Natural killer cell (primary cell): ENCODE measurements around the gene MRPS6. TPM values are rescaled to one million over a fixed set of nuclear protein-coding genes. Genes with fewer than 3 reads are reported as not detected.

Experiments used
- ATAC-seq, 3 donors: fragments of 150-1000 bp in 2 of 3; fragments of 200-7000 bp in 1 of 3; cut with Tn5 transposase; 1 replicate in 1 of 3; 2 replicates in 2 of 3; pipeline ENCODE4 v1.10.0; 2021; ENCODE audit warnings: mild to moderate bottlenecking in 2 of 3, moderate library complexity in 2 of 3
- DNase-seq, 2 donors: peaks; one replicate each; pipeline versions ENCODE4 v3.0.0 to v3.0.0-alpha.2; 2013 to 2021; ENCODE audit warnings: mixed read lengths in 1 of 2
- H3K27ac ChIP-seq: one replicate; pipeline ENCODE4 v1.5.1; 2013; ENCODE audit warnings: mild to moderate bottlenecking, low read length
- H3K27me3 ChIP-seq: one replicate; pipeline ENCODE4 v1.6.1; 2013; ENCODE audit warnings: low read length; ENCODE audit not compliant: control insufficient read depth, insufficient read depth
- H3K36me3 ChIP-seq: one replicate; pipeline ENCODE4 v1.6.1; 2013; ENCODE audit warnings: low read length; ENCODE audit not compliant: control insufficient read depth, insufficient read depth
- H3K4me1 ChIP-seq: one replicate; pipeline ENCODE4 v1.6.1; 2013; ENCODE audit warnings: low read length; ENCODE audit not compliant: control insufficient read depth, insufficient read depth
- H3K4me3 ChIP-seq: one replicate; pipeline ENCODE4 v1.5.1; 2013; ENCODE audit warnings: low read length
- H3K9me3 ChIP-seq: one replicate; pipeline ENCODE4 v1.6.1; 2013; ENCODE audit warnings: low read length; ENCODE audit not compliant: control insufficient read depth, insufficient read depth
- H3K27ac Mint-ChIP-seq, 2 donors: one replicate each; pipeline ENCODE4 v1.8.0; 2022; ENCODE audit warnings: mild to moderate bottlenecking in 2 of 2, mixed read lengths in 2 of 2, moderate library complexity in 1 of 2
- H3K27me3 Mint-ChIP-seq, 2 donors: one replicate each; pipeline ENCODE4 v1.8.0; 2022; ENCODE audit warnings: low read depth in 2 of 2, mixed read lengths in 2 of 2
- H3K36me3 Mint-ChIP-seq: one replicate; pipeline ENCODE4 v1.8.0; 2022; ENCODE audit warnings: mixed read lengths
- H3K4me1 Mint-ChIP-seq, 2 donors: one replicate each; pipeline ENCODE4 v1.8.0; 2022; ENCODE audit warnings: mixed read lengths in 2 of 2
- H3K4me3 Mint-ChIP-seq: one replicate; pipeline ENCODE4 v1.8.0; 2022; ENCODE audit warnings: mild to moderate bottlenecking, moderate library complexity, mixed read lengths
- H3K9me3 Mint-ChIP-seq, 2 donors: one replicate each; pipeline ENCODE4 v1.8.0; 2022; ENCODE audit warnings: mixed read lengths in 2 of 2
- WGBS: methylation state at CpG from one replicate; pipeline ENCODE4 v1.1.7; 2013; ENCODE audit warnings: missing lambda C conversion rate; ENCODE audit not compliant: insufficient coverage; 5-methylcytosine and 5-hydroxymethylcytosine counted together
- intact Hi-C: fragments of 100-400 bp; cut with micrococcal nuclease; formaldehyde crosslinking; loops from one replicate; pipeline ENCODE4 v1.14.2; 2022
- total RNA-seq, 4 donors: library from RNA; stranded (reverse); fragments of 120-200 nt in 1 of 4; gene quantifications; one replicate each; pipeline versions ENCODE4 v1.2.3 to v1.2.4, GENCODE V29; 2013 to 2022
- TF ChIP-seq, protein P1 (sequence below): fragments of 200-600 bp; IDR thresholded peaks from one replicate; pipeline ENCODE4 v1.8.0; 2022; ENCODE audit warnings: antibody characterized with exemption

Gene MRPS6
- total RNA-seq, 3 donors from 2014 or later (not counting 1 experiment from before 2014, with no cell fraction given): 42.7 to 54.5 (median 44.3) TPM

DNA sequence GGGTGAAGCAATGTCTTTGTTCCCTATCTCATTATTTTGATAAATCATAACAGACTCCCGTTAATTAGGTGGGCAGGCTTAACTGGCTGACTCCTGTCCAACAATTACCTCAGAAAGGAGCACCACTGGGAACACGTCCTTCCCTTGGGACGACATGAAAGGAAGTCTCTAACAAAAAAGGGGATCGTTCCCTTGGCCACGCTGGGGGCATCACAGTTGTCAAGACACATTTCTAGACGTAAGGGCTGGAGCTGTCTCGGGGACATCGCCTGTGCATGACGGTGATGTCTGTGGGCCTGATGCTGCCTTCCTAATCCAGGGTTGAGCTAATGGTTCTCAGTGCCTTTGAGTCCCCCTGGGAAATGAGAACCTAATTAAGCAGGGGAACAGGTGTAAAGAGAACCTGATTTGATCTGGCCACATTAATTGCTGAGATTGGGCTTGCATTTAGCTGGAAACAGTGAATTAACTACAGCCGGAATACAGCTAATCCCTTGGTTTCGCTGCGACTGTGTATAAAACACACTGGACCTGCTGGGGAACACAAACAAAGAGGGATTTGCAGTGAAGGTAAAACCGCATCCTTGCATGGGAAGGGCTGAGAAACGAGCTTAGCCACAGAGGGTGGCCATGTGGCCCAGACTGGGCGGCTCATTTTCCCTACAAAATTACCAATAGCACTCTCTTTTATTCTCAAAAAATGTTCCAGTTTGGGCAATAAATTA, 111.8 kb downstream of the MRPS6 start:
- no peaks in the 10 kb centered on the region for H3K9me3 ChIP-seq
- DNase-seq (no peak), ATAC-seq (no peak)
- Mint-ChIP-seq H3K4me3 (no peak overlapping the region), H3K4me1 (peaks cover 6% of the 10 kb centered on the region in 2 donors), H3K27ac (no peak overlapping the region), H3K9me3 (no peaks in the 10 kb centered on the region), H3K27me3 (no peaks in the 10 kb centered on the region), H3K36me3 (no peaks in the 10 kb centered on the region)
- H3K27ac ChIP-seq: no peak overlapping the region
- H3K4me3 ChIP-seq: no peak overlapping the region
- TF ChIP-seq, protein P1, sequence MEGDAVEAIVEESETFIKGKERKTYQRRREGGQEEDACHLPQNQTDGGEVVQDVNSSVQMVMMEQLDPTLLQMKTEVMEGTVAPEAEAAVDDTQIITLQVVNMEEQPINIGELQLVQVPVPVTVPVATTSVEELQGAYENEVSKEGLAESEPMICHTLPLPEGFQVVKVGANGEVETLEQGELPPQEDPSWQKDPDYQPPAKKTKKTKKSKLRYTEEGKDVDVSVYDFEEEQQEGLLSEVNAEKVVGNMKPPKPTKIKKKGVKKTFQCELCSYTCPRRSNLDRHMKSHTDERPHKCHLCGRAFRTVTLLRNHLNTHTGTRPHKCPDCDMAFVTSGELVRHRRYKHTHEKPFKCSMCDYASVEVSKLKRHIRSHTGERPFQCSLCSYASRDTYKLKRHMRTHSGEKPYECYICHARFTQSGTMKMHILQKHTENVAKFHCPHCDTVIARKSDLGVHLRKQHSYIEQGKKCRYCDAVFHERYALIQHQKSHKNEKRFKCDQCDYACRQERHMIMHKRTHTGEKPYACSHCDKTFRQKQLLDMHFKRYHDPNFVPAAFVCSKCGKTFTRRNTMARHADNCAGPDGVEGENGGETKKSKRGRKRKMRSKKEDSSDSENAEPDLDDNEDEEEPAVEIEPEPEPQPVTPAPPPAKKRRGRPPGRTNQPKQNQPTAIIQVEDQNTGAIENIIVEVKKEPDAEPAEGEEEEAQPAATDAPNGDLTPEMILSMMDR: no peak
- intact Hi-C loops: no loop called here
- H3K27me3 ChIP-seq: no peaks in the 10 kb centered on the region
- H3K36me3 ChIP-seq: no peaks in the 10 kb centered on the region
- no peaks in the 10 kb centered on the region for H3K4me1 ChIP-seq
- WGBS: 94% methylated on average over 14 of the region's 15 CpGs

DNA sequence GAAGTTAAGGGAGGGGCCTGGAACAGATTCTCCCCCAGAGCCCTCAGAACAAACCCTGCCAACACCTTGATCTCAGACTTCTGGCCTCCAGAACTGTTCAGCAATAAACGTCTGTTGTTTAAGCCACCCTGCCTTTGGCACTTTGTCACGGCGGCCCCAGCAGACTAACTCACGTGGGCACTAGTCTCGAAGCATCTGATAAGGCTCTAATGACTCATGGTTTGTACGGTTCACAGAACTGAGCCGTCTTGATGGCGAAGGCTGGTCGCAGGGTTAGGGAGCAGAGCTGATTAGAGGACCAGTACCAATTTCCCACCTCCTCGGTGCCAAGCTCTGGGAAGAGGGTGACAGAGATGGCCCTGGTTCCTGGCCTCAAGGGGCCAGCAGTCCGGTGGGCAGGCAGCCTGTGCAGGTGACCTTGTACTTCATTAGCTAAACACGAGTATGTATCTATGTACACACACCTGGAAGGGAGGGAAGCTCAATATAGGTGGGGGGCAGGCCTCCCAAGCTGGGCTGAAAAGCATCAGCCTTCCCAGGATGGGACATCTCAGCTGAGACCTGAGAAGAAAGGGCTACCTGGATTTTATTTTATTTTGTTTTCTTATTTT, 112.8 kb downstream of the MRPS6 start:
- intact Hi-C loops: no loop called here
- H3K27ac ChIP-seq: no peak overlapping the region
- H3K9me3 ChIP-seq: no peaks in the 10 kb centered on the region
- TF ChIP-seq, protein P1: no peak
- DNase-seq (no peak), ATAC-seq (no peak)
- 94% methylated on average over 12 of the region's 12 CpGs for WGBS
- no peaks in the 10 kb centered on the region for H3K36me3 ChIP-seq
- no peaks in the 10 kb centered on the region for H3K4me1 ChIP-seq
- Mint-ChIP-seq H3K27me3 (no peaks in the 10 kb centered on the region), H3K27ac (no peak overlapping the region), H3K4me3 (no peak overlapping the region), H3K36me3 (no peaks in the 10 kb centered on the region), H3K9me3 (no peaks in the 10 kb centered on the region), H3K4me1 (peaks cover 9 to 15% of the 10 kb centered on the region in 2 donors)
- no peak overlapping the region for H3K4me3 ChIP-seq
- no peaks in the 10 kb centered on the region for H3K27me3 ChIP-seq

DNA sequence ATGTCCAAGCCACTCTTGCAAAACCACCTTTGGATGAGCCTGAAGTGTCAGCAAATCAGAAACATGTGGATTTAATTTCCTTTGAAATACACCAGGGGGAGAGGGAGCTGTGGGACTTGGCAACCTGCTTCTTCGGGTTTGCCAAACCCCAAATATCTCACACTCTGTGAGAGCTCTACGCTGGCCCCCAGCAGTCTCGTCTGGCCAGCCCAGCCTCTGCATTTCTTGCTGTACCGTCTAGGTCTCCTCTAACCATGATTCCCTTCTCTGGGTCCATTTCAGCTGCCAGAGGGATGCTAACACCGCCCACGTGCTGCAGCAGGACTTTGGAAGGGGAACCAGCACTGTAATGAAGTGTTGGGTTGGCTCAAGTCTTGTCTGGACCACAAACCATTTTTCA, 114.6 kb downstream of the MRPS6 start:
- no peak for DNase-seq
- no peaks in the 10 kb centered on the region for H3K9me3 ChIP-seq
- Mint-ChIP-seq H3K4me1 (peaks cover 15 to 24% of the 10 kb centered on the region in 2 donors), H3K36me3 (no peaks in the 10 kb centered on the region), H3K9me3 (no peaks in the 10 kb centered on the region), H3K4me3 (no peak overlapping the region), H3K27ac (no peak overlapping the region), H3K27me3 (no peaks in the 10 kb centered on the region)
- intact Hi-C loops: no loop called here
- no peak overlapping the region for H3K4me3 ChIP-seq
- no peaks in the 10 kb centered on the region for H3K36me3 ChIP-seq
- no peak for ATAC-seq
- TF ChIP-seq, protein P1: no peak
- H3K27me3 ChIP-seq: no peaks in the 10 kb centered on the region
- H3K27ac ChIP-seq: no peak overlapping the region
- 91% methylated on average over 6 of the region's 6 CpGs for WGBS
- peaks cover 4% of the 10 kb centered on the region for H3K4me1 ChIP-seq
